Uterus (tissue), 4 donors: ENCODE measurements around the gene KRT72. TPM values are rescaled to one million over a fixed set of nuclear protein-coding genes. Genes with fewer than 3 reads are reported as not detected.

ENCODE experiments used
- DNase-seq, 2 donors: peaks; one replicate each; pipeline ENCODE4 v3.0.0-alpha.2; 2019 to 2020
- H3K27ac ChIP-seq, 2 donors: fragments of 200-600 bp; sonication (generic); 1 replicate in 1 of 2; 2 replicates in 1 of 2; pipeline ENCODE4 v1.5.1; 2016 to 2018
- H3K27me3 ChIP-seq, 2 donors: fragments of 200-600 bp; sonication (generic); one replicate each; pipeline ENCODE4 v1.5.1; 2018 to 2019; ENCODE audit warnings: control low read depth in 1 of 2
- H3K36me3 ChIP-seq, 2 donors: fragments of 200-600 bp; sonication (generic); one replicate each; pipeline ENCODE4 v1.5.1; 2019; ENCODE audit warnings: control low read depth in 1 of 2
- H3K4me1 ChIP-seq, 2 donors: fragments of 200-600 bp; sonication (generic); one replicate each; pipeline ENCODE4 v1.5.1; 2018 to 2019; ENCODE audit warnings: control low read depth in 1 of 2
- H3K4me3 ChIP-seq, 2 donors: fragments of 200-600 bp; sonication (generic); 1 replicate in 1 of 2; 2 replicates in 1 of 2; pipeline ENCODE4 v1.5.1; 2018 to 2019; ENCODE audit warnings: mild to moderate bottlenecking in 1 of 2
- H3K9me3 ChIP-seq, 2 donors: fragments of 200-600 bp; sonication (generic); one replicate each; pipeline ENCODE4 v1.5.1; 2019; ENCODE audit warnings: control low read depth in 1 of 2
- CTCF ChIP-seq, 4 experiments: fragments of 200-600 bp in 2 of 4; fragments of 450-650 bp in 2 of 4; sonication (generic) in 2 of 4; IDR thresholded peaks; one replicate each; pipeline ENCODE4 v1.5.1; 2016 to 2019; ENCODE audit warnings: antibody characterized with exemption in 4 of 4, mild to moderate bottlenecking in 2 of 4, moderate library complexity in 1 of 4
- POLR2A ChIP-seq, 2 donors: fragments of 450-650 bp; IDR thresholded peaks; one replicate each; pipeline ENCODE4 v1.6.1; 2016; ENCODE audit warnings: antibody characterized with exemption in 2 of 2, mild to moderate bottlenecking in 1 of 2, moderate library complexity in 1 of 2
- intact Hi-C: fragments of 100-400 bp; cut with DNase I; formaldehyde crosslinking; loops from one replicate; pipeline ENCODE4 v1.15.1; 2023; ENCODE audit warnings: low total_unique reads
- total RNA-seq, 4 donors: library from RNA; depleted of rRNA in 3 of 4; stranded (reverse); fragments of >200 nt in 3 of 4; gene quantifications; one replicate each; pipeline versions ENCODE4 v1.1.0 to v1.2.4, GENCODE V29; 2014 to 2023
- donor health status: DM: yes; HTN: yes; CAD: no.

KRT72 gene
- total RNA-seq, 4 donors from 2014 or later, result 0.51 TPM; not detected in 3

- no peak for DNase-seq
- intact Hi-C loops, result no loop called here
- H3K4me1 ChIP-seq, result no peaks in the 10 kb centered on the region
- TF ChIP-seq CTCF (IDR thresholded peaks at IDR 0.05) (no peak), POLR2A (IDR thresholded peaks at IDR 0.05) (no peak)
- H3K4me3 ChIP-seq, result no peak overlapping the region
- H3K27me3 ChIP-seq, result no peaks in the 10 kb centered on the region
- no peak overlapping the region for H3K27ac ChIP-seq
- no peaks in the 10 kb centered on the region for H3K36me3 ChIP-seq
- no peaks in the 10 kb centered on the region for H3K9me3 ChIP-seq
These were observed 29.4 kb upstream of the KRT72 start for GRCh38 chr12:52630599-52631200.

- H3K4me1 ChIP-seq, result no peaks in the 10 kb centered on the region
- intact Hi-C loops, result no loop called here
- no peak overlapping the region for H3K4me3 ChIP-seq
- no peak overlapping the region for H3K27ac ChIP-seq
- H3K36me3 ChIP-seq, result no peaks in the 10 kb centered on the region
- H3K27me3 ChIP-seq, result no peaks in the 10 kb centered on the region
- H3K9me3 ChIP-seq, result no peaks in the 10 kb centered on the region
- no peak for DNase-seq
- TF ChIP-seq POLR2A (IDR thresholded peaks at IDR 0.05), result no peak
- no peak for TF ChIP-seq CTCF (IDR thresholded peaks at IDR 0.05)
These were observed 28.8 kb upstream of the KRT72 start for GRCh38 chr12:52630008-52630500.

- no peak for DNase-seq
- H3K4me3 ChIP-seq, result no peak overlapping the region
- no peak overlapping the region for H3K27ac ChIP-seq
- H3K9me3 ChIP-seq, result no peaks in the 10 kb centered on the region
- intact Hi-C loops, result no loop called here
- no peaks in the 10 kb centered on the region for H3K36me3 ChIP-seq
- H3K27me3 ChIP-seq, result no peaks in the 10 kb centered on the region
- H3K4me1 ChIP-seq, result no peaks in the 10 kb centered on the region
- no peak for TF ChIP-seq POLR2A (IDR thresholded peaks at IDR 0.05)
- TF ChIP-seq CTCF (IDR thresholded peaks at IDR 0.05), result no peak
These were observed 28.2 kb upstream of the KRT72 start for GRCh38 chr12:52629281-52630007.

GRCh38 chr12:52628841-52629240, 27.6 kb upstream of the KRT72 start:
- no peaks in the 10 kb centered on the region for H3K4me1 ChIP-seq

More at GRCh38 chr12:52628841-52629240, 27.6 kb upstream of the KRT72 start:
- TF ChIP-seq CTCF (IDR thresholded peaks at IDR 0.05) (no peak), POLR2A (IDR thresholded peaks at IDR 0.05) (no peak)
- intact Hi-C loops, result no loop called here
- Histone ChIP-seq H3K27ac (no peak overlapping the region), H3K9me3 (no peaks in the 10 kb centered on the region), H3K4me3 (no peak overlapping the region), H3K36me3 (no peaks in the 10 kb centered on the region), H3K27me3 (no peaks in the 10 kb centered on the region)
- DNase-seq, result no peak
